H1 (cell line): ENCODE data around the gene DNER. TPM values are rescaled to one million over a fixed set of nuclear protein-coding genes. Genes with fewer than 3 reads are reported as not detected.

Experiments
- CTCF ChIA-PET: fragments of 300-600 bp; sonication (Branson Sonifier 250); formaldehyde crosslinking; loops from one replicate; lab custom pipeline; 2021; ENCODE audit not compliant: partially characterized antibody; lab: Charles Lee
- POLR2A ChIA-PET: fragments of 300-600 bp; sonication (Branson Sonifier 250); formaldehyde crosslinking; loops from one replicate; lab custom pipeline; 2021; ENCODE audit warnings: inconsistent platforms; ENCODE audit not compliant: partially characterized antibody; lab: Charles Lee
- DNase-seq, 2 experiments: peaks; one replicate each; pipeline versions ENCODE4 v3.0.0 to v3.0.0-alpha.2; 2010 to 2022; ENCODE audit warnings: low spot score in 2 of 2, low read depth in 1 of 2, mixed read lengths in 1 of 2
- FAIRE-seq: peaks from 2 replicates; lab custom pipeline; 2011; peaks lifted over from hg19 to GRCh38; lab: Jason Lieb, UNC
- H2AFZ ChIP-seq: 2 replicates; pipeline ENCODE4 v1.8.1; 2012; ENCODE audit warnings: low read length, inconsistent platforms
- H2AK5ac ChIP-seq: 2 replicates; pipeline ENCODE4 v1.6.1; 2013; ENCODE audit warnings: low read depth, low read length
- H2BK120ac ChIP-seq: replicated peaks from 2 replicates; pipeline ENCODE3; 2013; ENCODE audit warnings: low read depth, low read length, inconsistent platforms
- H2BK12ac ChIP-seq: 2 replicates; pipeline ENCODE4 v1.6.1; 2013; ENCODE audit warnings: low read depth, low read length
- H2BK15ac ChIP-seq: 2 replicates; pipeline ENCODE4 v1.6.1; 2013; ENCODE audit warnings: low read length
- H2BK20ac ChIP-seq: 2 replicates; pipeline ENCODE4 v1.6.1; 2013; ENCODE audit warnings: low read length
- H2BK5ac ChIP-seq: 2 replicates; pipeline ENCODE4 v1.6.1; 2013; ENCODE audit warnings: low read depth, low read length
- H3K14ac ChIP-seq: 2 replicates; pipeline ENCODE4 v1.6.1; 2013; ENCODE audit warnings: inconsistent platforms; ENCODE audit not compliant: insufficient read length
- H3K18ac ChIP-seq: 2 replicates; pipeline ENCODE4 v1.6.1; 2013; ENCODE audit warnings: low read length; ENCODE audit errors: extremely low read depth
- H3K23ac ChIP-seq: 2 replicates; pipeline ENCODE4 v1.6.1; 2013; ENCODE audit warnings: inconsistent platforms; ENCODE audit not compliant: insufficient read length
- H3K23me2 ChIP-seq: 2 replicates; pipeline ENCODE4 v1.6.1; 2013; ENCODE audit warnings: low read depth, low read length
- H3K27ac ChIP-seq: 2 replicates; pipeline ENCODE4 v1.6.1; 2011; ENCODE audit warnings: low read depth, low read length, inconsistent platforms
- H3K27me3 ChIP-seq, 4 experiments: replicated peaks in 1 of 4; 1 replicate in 1 of 4; 2 replicates in 3 of 4; pipeline versions ENCODE4 v1.6.1 to v1.8.1; 2011 to 2013; ENCODE audit warnings: low read length in 3 of 4, mild to moderate bottlenecking in 3 of 4, inconsistent platforms in 2 of 4, mixed read lengths in 2 of 4, moderate library complexity in 1 of 4; ENCODE audit not compliant: control insufficient read depth in 3 of 4, insufficient read depth in 3 of 4; ENCODE audit errors: extremely low read depth in 1 of 4
- H3K36me3 ChIP-seq, 4 experiments: 2 replicates each; pipeline versions ENCODE4 v1.6.1 to v1.8.1; 2011 to 2013; ENCODE audit warnings: mild to moderate bottlenecking in 4 of 4, low read length in 3 of 4, moderate library complexity in 2 of 4, control low read depth in 1 of 4, inconsistent platforms in 1 of 4; ENCODE audit not compliant: insufficient read depth in 4 of 4, control insufficient read depth in 2 of 4
- H3K4ac ChIP-seq: replicated peaks from 2 replicates; pipeline ENCODE3; 2013; ENCODE audit warnings: low read length, low read depth, mixed read lengths, inconsistent platforms; ENCODE audit not compliant: insufficient read length
- H3K4me1 ChIP-seq, 4 experiments: replicated peaks in 1 of 4; 1 replicate in 1 of 4; 2 replicates in 3 of 4; pipeline versions ENCODE4 v1.6.1 to v1.8.1; 2011 to 2013; ENCODE audit warnings: low read length in 3 of 4, inconsistent platforms in 2 of 4, mixed read lengths in 1 of 4; ENCODE audit not compliant: insufficient read depth in 4 of 4, control insufficient read depth in 3 of 4
- H3K4me2 ChIP-seq, 2 experiments: 2 replicates each; pipeline versions ENCODE4 v1.6.1 to v1.8.1; 2011 to 2013; ENCODE audit warnings: low read depth in 2 of 2, low read length in 2 of 2, control low read depth in 1 of 2, inconsistent platforms in 1 of 2, mild to moderate bottlenecking in 1 of 2; ENCODE audit not compliant: insufficient read depth in 1 of 2
- H3K4me3 ChIP-seq, 4 experiments: fragments of 200-600, 300-600 bp in 1 of 4; sonication (generic), shearing (Covaris generic), sonication (Bioruptor Twin) in 1 of 4; 2 replicates each; pipeline versions ENCODE4 v1.5.1 to v1.8.1; 2011 to 2016; ENCODE audit warnings: low read length in 4 of 4, low read depth in 3 of 4, control low read depth in 2 of 4, inconsistent platforms in 2 of 4, mild to moderate bottlenecking in 2 of 4, mixed read lengths in 1 of 4, moderate library complexity in 1 of 4; ENCODE audit not compliant: insufficient read depth in 2 of 4; ENCODE audit errors: extremely low read depth in 1 of 4
- H3K56ac ChIP-seq: replicated peaks from 2 replicates; pipeline ENCODE3; 2013; ENCODE audit warnings: low read depth, mild to moderate bottlenecking, mixed read lengths, low read length, inconsistent platforms; ENCODE audit not compliant: insufficient read length
- H3K79me1 ChIP-seq: 2 replicates; pipeline ENCODE4 v1.6.1; 2013; ENCODE audit warnings: low read depth, low read length, control low read depth
- H3K79me2 ChIP-seq, 2 experiments: 2 replicates each; pipeline versions ENCODE4 v1.6.1 to v1.8.1; 2012 to 2013; ENCODE audit warnings: low read length in 2 of 2, mild to moderate bottlenecking in 2 of 2, inconsistent platforms in 1 of 2; ENCODE audit not compliant: insufficient read depth in 2 of 2, control insufficient read depth in 1 of 2
- H3K9ac ChIP-seq, 4 experiments: replicated peaks in 1 of 4; 1 replicate in 1 of 4; 2 replicates in 3 of 4; pipeline versions ENCODE4 v1.6.1 to v1.8.1; 2011 to 2013; ENCODE audit warnings: low read depth in 3 of 4, low read length in 3 of 4, control low read depth in 2 of 4, mild to moderate bottlenecking in 2 of 4, moderate library complexity in 2 of 4, inconsistent platforms in 1 of 4; ENCODE audit errors: extremely low read depth in 1 of 4
- H3K9me3 ChIP-seq, 2 experiments: 2 replicates each; pipeline versions ENCODE4 v1.6.1 to v1.8.1; 2012 to 2013; ENCODE audit warnings: mild to moderate bottlenecking in 2 of 2, moderate library complexity in 2 of 2, control low read depth in 1 of 2, inconsistent platforms in 1 of 2, low read depth in 1 of 2, low read length in 1 of 2, mixed read lengths in 1 of 2; ENCODE audit not compliant: insufficient read depth in 2 of 2
- H4K20me1 ChIP-seq, 2 experiments: replicated peaks in 1 of 2; 2 replicates each; pipeline versions ENCODE3 to v1.8.1; 2011 to 2013; ENCODE audit warnings: inconsistent platforms in 2 of 2, low read length in 2 of 2, mild to moderate bottlenecking in 1 of 2; ENCODE audit not compliant: insufficient read depth in 2 of 2, control insufficient read depth in 1 of 2
- H4K5ac ChIP-seq: 2 replicates; pipeline ENCODE4 v1.6.1; 2013; ENCODE audit warnings: low read length, low read depth, mixed read lengths, inconsistent platforms; ENCODE audit not compliant: insufficient read length
- H4K8ac ChIP-seq: 2 replicates; pipeline ENCODE4 v1.8.0; 2013; ENCODE audit warnings: mild to moderate bottlenecking, moderate library complexity, low read length, inconsistent platforms; ENCODE audit not compliant: insufficient read depth; ENCODE audit errors: extremely low read depth
- H4K91ac ChIP-seq: replicated peaks from 2 replicates; pipeline ENCODE3; 2013; ENCODE audit warnings: low read length, mixed read lengths, inconsistent platforms; ENCODE audit not compliant: insufficient read length
- ATF2 ChIP-seq: IDR thresholded peaks from 2 replicates; pipeline ENCODE4 v1.6.1; 2012; ENCODE audit warnings: low read length, inconsistent platforms
- BACH1 ChIP-seq: IDR thresholded peaks from 2 replicates; pipeline ENCODE4 v1.6.1; 2012; ENCODE audit warnings: low read length, improper control_type of control experiment
- BRCA1 ChIP-seq: IDR thresholded peaks from 2 replicates; pipeline ENCODE4 v1.6.1; 2012; ENCODE audit warnings: low read depth, low read length, improper control_type of control experiment
- CTBP2 ChIP-seq: IDR thresholded peaks from 2 replicates; pipeline ENCODE4 v1.7.0; 2011; ENCODE audit warnings: borderline replicate concordance, mild to moderate bottlenecking, moderate library complexity, mixed read lengths, low read length; ENCODE audit not compliant: insufficient read depth, insufficient read length
- GTF2F1 ChIP-seq: IDR thresholded peaks from 2 replicates; pipeline ENCODE4 v1.6.1; 2012; ENCODE audit warnings: low read depth, low read length, improper control_type of control experiment, borderline replicate concordance
- POU5F1 ChIP-seq: IDR thresholded peaks from 2 replicates; pipeline ENCODE4 v1.6.1; 2011; ENCODE audit warnings: low read depth, mild to moderate bottlenecking, low read length, moderate library complexity
- RXRA ChIP-seq: IDR thresholded peaks from 2 replicates; pipeline ENCODE4 v1.6.1; 2011; ENCODE audit warnings: low read depth, mild to moderate bottlenecking, low read length, moderate library complexity; ENCODE audit not compliant: insufficient read depth
- TBP ChIP-seq: IDR thresholded peaks from 2 replicates; pipeline ENCODE4 v1.6.1; 2011; ENCODE audit warnings: low read depth, low read length, improper control_type of control experiment
- WGBS, 2 experiments: shearing (Covaris generic) in 1 of 2; methylation state at CpG; one replicate each; pipeline versions ENCODE4 v1.1.6 to v1.1.7; 2013 to 2015; ENCODE audit warnings: low lambda C conversion rate in 2 of 2, mixed read lengths in 2 of 2, inconsistent platforms in 1 of 2, low coverage in 1 of 2, missing lambda C conversion rate in 1 of 2; ENCODE audit not compliant: insufficient replicate concordance in 2 of 2, insufficient coverage in 1 of 2, insufficient read length in 1 of 2; ENCODE audit errors: extremely low coverage in 1 of 2, missing lambda C conversion rate in 1 of 2; 5-methylcytosine and 5-hydroxymethylcytosine counted together
- polyA plus RNA-seq, 7 experiments: library from polyadenylated mRNA; depleted of rRNA in 3 of 7; stranded (reverse) in 5 of 7; unstranded in 2 of 7; fragments of >200 nt in 5 of 7; fragments of 200-250 nt in 2 of 7; gene quantifications; 1 replicate in 5 of 7; 2 replicates in 1 of 7; 4 replicates in 1 of 7; pipeline versions ENCODE4 v1.2.1 to v1.2.3, GENCODE V29; 2011 to 2013; ENCODE audit warnings: missing spikeins in 2 of 7, mixed read lengths in 2 of 7
- total RNA-seq: library from RNA; stranded (reverse); fragmentation: NEBNext Ultra II Directional; extraction: Animal tissue kit (Norgen Biotek cat#: 25700); gene quantifications from 2 replicates; pipeline ENCODE4 v1.2.1, GENCODE V29; 2021
- TF ChIP-seq, protein P1 (sequence below): IDR thresholded peaks from 2 replicates; pipeline ENCODE4 v1.6.1; 2012; ENCODE audit warnings: inconsistent platforms

Gene DNER
- total and polyA plus RNA-seq, 2 of the 8 experiments (the other 6 are each of a cell fraction or from before 2014, with no cell fraction given), result 6.8 to 16.3 TPM

GRCh38 chr2:229447227-229447626, 267.1 kb downstream of the DNER start:
- Histone ChIP-seq H3K9ac (no peak overlapping the region), H2AFZ (no peak overlapping the region), H3K23ac (no peak overlapping the region), H3K18ac (no peak overlapping the region), H3K79me1 (no peaks in the 10 kb centered on the region), H3K27me3 (no peaks in the 10 kb centered on the region), H4K5ac (no peak overlapping the region), H3K4ac (no peak overlapping the region), H3K79me2 (no peaks in the 10 kb centered on the region), H3K36me3 (no peaks in the 10 kb centered on the region), H3K4me2 (no peak overlapping the region), H3K27ac (no peak overlapping the region), H3K9me3 (no peaks in the 10 kb centered on the region), H3K56ac (no peak overlapping the region), H3K4me1 (no peaks in the 10 kb centered on the region), H3K4me3 (no peak overlapping the region), H3K14ac (no peak overlapping the region), H4K20me1 (no peaks in the 10 kb centered on the region), H2BK12ac (no peak overlapping the region), H3K23me2 (no peaks in the 10 kb centered on the region), H2BK20ac (no peak overlapping the region), H2BK15ac (no peak overlapping the region), H2BK120ac (no peak overlapping the region), H2BK5ac (no peak overlapping the region), H4K8ac (no peak overlapping the region)
- CTCF ChIA-PET, result no interaction called here
- DNase-seq, result no peak
- FAIRE-seq, result no peak
- POLR2A ChIA-PET, result no interaction called here
- TF ChIP-seq GTF2F1 (no peak), CTBP2 (no peak), ATF2 (no peak), BACH1 (no peak), TBP (no peak), RXRA (no peak), BRCA1 (no peak), POU5F1 (no peak)
- TF ChIP-seq, protein P1, sequence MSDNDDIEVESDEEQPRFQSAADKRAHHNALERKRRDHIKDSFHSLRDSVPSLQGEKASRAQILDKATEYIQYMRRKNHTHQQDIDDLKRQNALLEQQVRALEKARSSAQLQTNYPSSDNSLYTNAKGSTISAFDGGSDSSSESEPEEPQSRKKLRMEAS, result no peak
- TF ChIP-seq, all 59 proteins: peak for 0
- Histone ChIP-seq H4K91ac (no peak overlapping the region), H2AK5ac (no peak overlapping the region)
- 90% methylated on average over 12 of the region's 12 CpGs; no CpG with 5 or more reads in 1 of the 2 experiments for WGBS, 2 experiments
